Measurements from ENCODE around the gene CREB3L2.
A peak's percentile ranks its signal among the peaks of the same experiment; 100 is the strongest.
"Not testable (repeated sequence)": the region's sequence is repeated elsewhere in the genome, so short reads cannot be mapped to it uniquely, and the experiment has no call there.

The CREB3L2 gene, protein sequence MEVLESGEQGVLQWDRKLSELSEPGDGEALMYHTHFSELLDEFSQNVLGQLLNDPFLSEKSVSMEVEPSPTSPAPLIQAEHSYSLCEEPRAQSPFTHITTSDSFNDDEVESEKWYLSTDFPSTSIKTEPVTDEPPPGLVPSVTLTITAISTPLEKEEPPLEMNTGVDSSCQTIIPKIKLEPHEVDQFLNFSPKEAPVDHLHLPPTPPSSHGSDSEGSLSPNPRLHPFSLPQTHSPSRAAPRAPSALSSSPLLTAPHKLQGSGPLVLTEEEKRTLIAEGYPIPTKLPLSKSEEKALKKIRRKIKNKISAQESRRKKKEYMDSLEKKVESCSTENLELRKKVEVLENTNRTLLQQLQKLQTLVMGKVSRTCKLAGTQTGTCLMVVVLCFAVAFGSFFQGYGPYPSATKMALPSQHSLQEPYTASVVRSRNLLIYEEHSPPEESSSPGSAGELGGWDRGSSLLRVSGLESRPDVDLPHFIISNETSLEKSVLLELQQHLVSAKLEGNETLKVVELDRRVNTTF

DNA sequence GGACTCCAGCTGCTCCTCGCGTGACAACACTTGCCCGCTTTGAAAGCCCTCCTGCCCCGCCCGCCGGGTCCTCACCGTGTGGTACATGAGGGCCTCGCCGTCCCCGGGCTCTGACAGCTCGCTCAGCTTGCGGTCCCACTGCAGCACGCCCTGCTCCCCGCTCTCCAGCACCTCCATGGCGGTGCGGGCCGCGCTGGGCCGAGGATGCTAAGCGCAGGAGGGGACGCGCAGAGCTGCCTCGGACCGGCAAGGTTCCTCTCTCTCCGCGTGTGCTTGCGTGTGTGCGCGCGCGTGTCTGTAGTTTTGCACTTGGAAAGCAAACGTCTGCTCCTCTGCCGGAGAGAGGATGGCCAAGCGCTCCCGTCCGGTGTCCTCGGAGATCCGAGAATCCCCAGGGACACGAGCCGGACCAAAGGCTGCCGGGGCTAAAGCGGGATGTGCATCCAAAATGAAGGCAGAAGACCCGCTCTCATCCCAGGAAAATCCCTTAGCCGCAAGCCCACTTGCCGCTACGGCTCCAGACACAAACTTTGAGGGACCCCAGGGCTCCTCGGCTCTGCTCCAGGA is at the start of gene CREB3L2:
CREB3L2 (minus strand) TSS at position 558 of the 567 bp plus-strand sequence; CDS start at position 177, 381 bp downstream.
- peak; percentile 44 for DNase-seq

DNA sequence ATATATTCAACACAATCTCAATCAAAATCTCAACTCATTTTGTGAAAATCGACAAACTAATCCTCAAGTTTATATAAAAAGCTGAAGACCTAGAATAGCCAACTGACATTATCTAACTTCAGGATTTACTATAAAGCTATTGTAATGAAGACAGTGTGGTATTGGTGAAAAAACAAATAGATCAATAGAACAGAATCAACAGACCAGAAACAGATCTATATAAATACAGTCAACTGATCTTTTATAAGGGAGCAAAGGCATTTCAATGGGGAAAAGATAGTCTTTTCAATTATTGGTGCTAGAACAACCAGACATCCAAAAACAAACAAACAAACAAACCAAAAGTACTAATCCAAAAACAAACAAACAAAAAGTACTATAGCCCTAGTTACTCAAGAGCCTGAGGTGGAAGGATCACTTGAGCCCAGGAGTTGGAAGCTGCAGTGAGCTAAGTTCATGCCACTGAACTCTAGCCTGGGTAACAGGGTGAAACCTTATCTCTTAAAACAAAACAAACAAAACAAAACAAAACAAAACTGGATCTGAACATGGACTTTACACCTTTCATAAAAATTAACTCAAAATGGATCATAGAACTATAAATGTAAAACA is 47.7 kb upstream of the CREB3L2 start:
- no peak for DNase-seq

DNA sequence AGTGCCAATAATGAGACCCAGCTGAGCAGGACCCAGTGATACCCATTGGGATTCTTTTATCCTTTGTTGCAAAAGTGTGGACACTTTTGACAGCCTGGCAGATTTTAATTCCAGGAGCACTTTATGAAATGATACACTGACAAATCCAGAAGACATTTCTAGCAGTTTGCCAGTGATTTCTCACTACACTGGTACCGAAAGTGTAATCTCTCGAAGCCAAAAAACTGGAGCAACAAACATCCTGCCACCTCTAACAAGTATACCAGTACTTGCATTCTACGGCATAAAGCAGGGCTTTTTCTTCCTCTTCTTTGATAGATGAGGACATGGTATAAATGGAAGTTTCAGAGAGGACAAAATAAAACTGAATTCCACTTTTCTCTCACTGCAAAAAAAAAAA is 46.0 kb upstream of the CREB3L2 start:
- no peak for DNase-seq

DNA sequence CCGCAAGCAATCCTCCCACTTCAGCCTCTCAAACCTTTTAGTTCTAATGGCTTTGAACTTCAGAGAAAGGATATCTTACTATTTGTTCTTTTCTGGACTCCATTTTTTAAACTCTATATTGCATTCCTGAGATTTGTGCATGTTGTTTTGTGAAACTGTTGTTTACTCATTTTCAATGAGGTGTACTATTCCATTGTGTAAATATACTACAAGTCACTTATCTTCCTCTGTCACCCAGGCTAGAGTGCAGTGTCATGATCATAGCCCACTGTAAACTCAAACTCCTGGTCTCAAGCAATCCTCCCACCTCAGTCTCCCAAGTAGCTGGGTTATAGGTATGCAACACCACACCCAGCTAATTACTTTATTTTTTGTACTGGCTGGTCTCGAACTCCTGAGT is 43.0 kb upstream of the CREB3L2 start:
- no peak for DNase-seq

DNA sequence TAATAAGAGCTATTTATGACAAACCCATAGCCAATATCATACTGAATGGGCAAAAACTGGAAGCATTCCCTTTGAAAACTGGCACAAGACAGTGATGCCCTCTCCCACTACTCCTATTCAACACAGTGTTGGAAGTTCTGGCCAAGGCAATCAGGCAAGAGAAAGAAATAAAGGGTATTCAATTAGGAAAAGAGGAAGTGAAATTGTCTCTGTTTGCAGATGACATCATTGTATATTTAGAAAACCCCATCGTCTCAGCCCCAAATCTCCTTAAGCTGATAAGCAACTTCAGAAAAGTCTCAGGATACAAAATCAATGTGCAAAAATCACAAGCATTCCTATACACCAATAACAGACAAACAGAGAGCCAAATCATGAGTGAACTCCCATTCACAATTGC is 38.2 kb upstream of the CREB3L2 start:
- DNase-seq: not testable (repeated sequence)

DNA sequence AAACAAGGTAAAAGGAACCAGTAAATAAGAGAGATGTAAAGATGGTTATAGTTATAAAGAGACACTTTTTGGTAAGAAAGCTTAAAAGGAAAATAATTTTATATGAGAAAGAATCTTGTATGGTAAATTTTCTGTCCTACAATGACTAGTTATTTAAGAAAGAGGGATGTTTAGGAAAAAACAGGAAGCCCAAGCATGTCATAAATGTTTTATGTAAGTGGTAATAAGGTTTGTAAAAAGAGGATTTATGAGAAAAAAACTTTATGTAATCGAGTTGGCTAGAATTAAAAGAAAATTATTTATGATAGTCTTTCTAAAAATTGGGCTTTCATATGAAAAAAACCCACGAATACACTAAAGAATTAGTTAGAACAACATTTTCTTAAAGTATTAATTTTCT is 34.2 kb upstream of the CREB3L2 start:
- DNase-seq: no peak

DNA sequence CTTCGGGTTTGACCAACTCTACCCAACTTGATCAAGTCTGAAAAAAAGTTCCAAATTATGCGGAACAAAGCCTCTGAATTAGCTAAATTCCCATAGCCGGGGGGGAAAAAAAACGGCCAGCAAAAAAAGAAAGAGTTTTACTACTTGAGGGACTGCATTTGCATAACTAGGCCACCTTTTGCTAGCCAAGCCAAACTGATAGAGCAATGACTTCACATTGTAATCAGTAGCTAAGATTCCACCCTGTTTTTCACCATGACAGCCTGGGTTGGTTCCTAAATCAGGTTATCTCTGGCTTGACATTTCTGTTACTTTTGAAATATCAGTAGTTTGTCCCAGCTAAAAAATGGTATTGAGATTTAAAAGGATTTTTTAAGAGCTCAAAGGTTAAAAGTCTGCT is 31.4 kb upstream of the CREB3L2 start:
- no peak for DNase-seq

DNA sequence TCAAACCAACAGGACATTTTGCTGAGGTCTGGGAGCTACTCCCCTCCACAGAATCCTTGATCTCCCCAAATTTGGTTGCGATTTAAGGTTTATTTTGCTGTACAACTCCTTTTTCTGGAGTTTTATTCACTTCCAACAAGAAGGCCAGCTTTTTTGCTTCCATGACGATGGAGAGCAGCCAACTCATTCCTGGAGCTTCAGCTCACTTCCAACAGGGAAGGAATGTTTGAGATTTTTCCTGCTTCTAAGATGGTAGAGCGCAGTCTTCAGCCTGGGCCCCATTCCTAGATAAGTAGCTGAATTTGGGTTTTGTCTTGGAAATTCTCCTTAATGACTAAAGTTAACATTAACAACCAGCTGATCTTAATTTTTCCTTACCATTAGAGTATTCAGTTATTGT is 30.9 kb upstream of the CREB3L2 start:
- no peak for DNase-seq

DNA sequence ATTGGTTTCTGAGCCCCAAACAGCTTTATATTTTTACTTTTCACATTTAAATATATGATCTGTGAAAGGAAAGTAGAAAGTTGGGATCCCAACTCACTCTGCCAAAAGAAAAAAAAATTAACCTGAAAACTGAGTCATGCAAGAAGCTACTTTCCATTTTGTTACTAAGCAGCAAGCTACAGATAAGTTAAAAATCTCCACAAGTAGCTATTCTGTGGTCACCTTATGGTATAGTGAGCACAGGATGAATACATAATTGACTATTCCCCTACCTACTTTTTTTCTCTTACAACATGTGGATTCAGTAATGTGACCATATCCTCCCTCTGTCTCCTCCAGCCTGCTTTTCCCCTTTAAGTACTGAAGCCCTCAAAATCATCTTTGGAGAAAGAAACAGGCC is 30.3 kb upstream of the CREB3L2 start:
- DNase-seq: no peak

DNA sequence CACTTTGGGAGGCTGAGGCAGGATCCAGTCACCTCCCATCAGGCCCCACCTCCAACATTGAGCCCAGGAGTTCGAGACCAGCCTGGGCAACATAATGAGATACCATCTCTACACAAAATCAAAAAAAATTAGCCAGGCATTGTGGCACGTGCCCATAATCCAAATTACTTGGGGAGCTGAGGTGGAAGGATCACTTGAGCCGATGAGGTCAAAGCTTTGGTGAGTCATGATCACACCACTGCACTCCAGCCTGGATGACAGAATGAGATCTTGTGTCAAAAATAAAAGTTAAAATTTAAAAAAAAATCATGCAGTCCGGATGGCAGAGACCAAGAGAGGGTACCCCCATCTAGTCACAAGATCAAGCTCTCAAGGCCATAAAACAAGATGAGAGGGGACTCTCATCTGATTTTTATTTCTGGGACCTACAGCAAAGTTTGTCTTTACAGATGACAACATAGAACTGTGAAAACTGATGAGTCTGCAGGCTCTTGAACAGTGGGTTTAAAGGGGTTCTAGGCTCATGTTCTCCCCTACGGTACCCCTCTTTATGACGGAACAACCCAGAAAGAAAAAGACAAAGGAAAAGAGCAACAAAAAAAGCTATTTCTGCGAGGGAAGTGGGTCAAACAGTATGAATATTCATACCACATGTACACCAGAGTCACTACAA is 28.9 kb upstream of the CREB3L2 start:
- no peak for DNase-seq

DNA sequence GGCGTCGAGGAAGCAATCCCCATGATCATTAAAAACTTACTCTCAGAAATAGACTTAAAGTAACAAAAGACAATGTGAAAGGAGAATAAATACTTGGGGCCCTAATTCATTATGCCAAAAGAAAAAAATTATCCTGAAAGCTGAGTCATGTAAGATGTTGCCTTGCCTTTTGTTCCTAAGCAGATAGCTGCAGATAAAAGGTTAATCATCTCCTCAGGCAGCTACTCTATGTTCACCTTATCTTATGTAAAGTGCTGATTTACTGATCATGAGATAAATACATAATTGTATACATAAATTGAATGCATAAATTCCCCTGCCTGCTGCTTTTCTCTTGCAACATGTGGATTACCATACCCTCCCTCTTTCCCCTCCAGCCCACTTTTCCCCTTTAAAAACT is 28.1 kb upstream of the CREB3L2 start:
- no peak for DNase-seq

DNA sequence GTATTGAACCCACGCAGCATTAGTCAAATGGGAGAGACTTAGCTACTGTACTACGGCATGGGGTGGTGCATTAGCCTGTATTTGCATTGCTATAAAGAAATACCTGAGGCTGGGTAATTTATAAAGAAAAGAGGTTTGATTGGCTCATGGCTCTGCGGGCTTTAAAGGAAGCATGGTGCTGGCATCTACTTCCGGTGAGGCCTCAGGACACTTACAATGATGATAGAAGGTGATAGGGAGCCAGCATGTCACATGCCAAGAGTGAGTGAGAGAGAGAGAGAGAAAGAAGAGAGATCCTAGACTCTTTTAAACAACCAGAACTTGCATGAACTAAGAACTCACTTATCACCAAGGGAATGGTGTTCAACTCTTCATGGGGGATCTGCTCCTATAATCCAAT is 27.2 kb upstream of the CREB3L2 start:
- DNase-seq: no peak

DNA sequence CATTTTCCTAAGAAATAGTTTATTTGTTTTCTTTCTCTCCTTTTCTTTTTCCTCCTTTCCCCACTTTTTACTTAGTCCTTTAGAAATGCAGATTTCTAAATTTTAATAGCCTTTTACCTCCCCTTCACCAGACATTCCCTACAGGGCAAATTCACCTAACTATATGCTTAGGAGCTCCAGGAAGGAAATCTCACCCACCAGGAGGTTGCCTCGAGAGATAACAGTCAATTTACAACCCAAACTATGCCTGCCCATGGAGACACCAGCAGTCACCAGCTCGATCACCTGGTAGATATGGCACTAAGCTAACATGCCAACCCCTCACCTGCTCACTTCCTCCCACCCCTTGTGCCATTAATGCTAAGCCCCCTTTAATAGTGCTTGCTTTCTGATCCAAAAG is 25.2 kb upstream of the CREB3L2 start:
- DNase-seq: no peak

DNA sequence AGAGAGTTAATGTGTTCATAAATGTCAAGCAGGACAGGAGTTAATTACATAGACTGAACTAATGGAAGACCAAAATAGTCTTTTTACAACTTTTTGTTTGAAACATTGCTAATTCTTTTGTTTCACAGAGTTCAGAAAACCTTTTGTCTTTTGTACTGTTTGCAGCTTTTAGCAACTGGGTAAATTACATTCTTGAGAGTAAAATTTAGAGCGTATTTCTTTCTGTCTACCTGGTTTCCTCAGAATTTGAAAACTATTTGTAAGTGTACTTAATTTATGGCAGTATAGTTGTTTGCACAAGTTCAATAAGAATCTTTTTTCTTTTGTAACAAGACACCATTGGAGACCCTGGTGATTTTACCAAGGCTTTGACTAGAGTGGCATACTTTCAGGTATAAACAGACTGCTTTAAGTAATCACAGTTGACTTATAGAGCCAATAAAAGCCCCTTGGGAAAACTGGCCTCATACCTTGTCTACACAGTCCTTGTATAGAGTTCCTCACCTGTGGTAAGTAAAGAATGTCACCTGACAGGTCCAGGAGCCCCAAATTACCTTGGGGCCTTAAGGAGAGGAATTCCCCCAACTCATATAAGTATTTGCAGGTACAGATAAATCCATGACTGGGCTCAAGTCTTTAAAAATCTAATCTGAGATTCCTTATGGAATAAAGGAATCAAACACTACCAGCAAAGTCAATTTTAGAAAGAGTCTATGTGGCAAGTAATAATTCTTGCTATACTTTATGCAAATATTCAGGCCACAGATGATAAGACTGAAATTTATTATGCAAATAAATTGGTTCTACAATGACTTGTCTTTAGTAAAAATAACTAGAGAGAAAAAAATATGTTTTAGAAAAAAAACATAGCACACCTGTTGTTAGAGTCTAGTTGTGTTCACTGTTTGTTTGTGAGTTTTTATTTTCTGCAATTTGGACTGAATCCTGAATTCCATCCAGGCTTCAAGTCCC is 23.6 kb upstream of the CREB3L2 start:
- DNase-seq: no peak

DNA sequence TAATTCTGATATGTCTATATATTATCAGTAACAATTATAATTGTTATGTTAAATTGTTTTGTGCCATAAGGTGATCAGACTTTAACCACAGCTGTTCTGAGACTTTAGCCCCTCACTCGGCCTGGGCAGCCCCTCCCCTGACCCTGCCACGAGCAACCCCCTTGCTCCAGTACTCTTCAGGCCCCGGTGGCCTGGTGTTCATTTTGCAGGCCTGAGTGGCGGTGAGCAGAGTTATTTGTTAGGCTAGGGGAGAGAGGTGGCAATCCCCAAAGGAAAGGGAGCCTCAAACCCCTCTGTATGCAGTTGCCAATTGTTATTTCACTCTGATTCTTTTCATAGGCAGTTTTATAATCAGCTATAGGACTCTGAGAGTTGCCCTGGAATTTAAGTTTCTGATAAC is 22.9 kb upstream of the CREB3L2 start:
- no peak for DNase-seq

DNA sequence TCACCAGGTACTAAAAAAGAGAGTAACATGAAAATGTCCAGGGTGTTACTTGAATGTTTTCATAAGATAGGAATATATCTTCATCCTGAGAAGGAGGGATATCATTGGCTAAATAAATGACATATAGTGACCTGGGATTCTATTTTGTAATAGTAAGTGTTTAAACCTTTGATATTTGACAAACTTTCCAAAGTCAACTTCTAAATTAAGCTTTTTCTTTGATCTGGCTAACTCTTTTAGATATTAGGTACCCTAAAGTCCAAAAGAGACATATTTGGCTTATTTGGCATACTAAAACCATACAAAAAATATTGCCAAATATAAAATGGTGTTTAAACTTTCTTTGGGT is 22.4 kb upstream of the CREB3L2 start:
- no peak for DNase-seq

DNA sequence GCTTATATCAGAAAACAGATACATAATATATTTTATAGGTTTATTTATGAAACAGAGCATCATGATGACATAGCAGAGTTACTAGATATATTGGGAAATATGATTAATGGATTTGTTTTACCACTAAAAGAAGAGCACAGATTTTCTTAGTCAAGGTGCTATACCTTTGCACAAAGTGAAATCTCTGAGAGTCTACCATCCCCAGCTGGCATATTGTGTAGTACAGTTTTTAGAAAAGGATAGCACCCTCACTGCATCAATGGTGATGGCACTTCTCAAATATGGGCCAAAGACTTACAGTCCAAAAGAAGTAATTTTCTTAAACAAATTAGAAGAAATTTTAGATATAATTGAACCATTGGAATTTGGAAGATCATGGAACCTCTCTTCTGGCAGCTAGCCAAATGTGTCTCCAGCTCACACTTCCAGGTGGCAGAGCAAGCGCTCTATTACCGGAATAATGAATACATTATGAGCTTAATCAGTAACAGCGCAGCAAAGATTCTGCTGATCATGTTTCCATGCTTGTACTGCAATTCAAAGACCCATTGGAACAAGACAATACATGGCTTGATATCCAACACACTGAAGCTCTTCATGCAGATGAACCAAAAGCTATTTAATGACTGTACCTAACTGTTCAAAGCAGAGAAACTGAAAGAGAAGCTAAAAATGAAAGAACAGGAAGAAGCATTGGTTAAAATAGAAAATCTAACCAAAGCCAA is 21.9 kb upstream of the CREB3L2 start:
- DNase-seq: no peak

DNA sequence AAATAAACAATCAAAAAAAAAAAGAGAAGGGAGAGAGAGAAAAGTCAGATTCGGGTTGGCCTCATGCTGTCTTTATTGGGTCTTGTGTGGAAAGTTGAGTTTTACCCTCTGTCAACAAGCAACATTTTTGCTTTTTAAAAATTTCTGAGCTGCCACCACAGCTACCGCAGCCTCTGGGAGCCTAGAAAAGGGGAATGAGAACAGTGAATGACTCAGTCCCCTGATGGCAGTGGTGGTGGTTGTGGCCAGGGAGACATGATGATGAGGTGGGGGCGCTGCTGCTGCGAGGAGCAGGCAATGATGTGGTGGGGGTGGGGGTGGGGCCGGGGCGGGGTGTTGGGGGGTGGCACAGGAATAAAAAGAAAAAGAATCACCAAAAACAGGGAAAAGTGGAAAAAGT is 20.0 kb upstream of the CREB3L2 start:
- no peak for DNase-seq

DNA sequence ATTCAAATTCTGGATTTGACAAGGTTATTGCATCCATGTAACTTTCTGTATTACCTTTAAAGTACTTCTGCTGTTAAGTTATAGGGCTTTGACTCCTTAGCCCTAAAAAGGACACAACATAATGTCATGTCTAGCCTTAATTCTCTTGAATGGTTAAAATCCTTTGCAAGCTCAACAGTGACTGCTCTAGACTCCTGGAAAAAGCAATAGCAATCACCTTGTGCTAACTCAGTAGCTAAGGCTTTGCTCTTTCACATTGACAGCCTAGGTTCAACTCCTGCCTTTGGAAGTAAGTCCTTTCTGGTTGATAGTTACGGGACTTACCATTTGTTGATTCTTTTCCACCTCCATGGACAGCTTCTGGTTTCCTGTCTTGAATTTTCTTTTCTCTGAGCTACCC is 16.1 kb upstream of the CREB3L2 start:
- DNase-seq: no peak

DNA sequence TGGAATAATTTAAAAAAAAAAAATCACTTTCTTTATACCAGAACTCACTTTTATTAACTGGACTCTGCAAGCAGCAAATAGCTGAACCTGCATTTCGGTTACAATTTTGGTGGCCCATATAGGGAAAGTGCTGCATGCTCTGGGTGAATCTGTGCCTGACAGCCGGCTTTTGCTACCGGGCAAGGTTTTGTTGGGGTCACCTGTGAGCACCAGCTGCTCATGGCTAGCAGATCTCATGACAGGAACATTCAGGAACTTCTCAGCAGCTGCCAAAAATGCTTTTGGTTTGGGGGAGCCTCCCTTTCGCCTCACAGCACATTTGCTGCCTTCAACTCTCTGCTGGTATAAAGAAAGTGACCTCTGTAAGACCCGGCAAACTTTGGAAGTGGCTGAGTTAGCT is 13.2 kb upstream of the CREB3L2 start:
- no peak for DNase-seq

DNA sequence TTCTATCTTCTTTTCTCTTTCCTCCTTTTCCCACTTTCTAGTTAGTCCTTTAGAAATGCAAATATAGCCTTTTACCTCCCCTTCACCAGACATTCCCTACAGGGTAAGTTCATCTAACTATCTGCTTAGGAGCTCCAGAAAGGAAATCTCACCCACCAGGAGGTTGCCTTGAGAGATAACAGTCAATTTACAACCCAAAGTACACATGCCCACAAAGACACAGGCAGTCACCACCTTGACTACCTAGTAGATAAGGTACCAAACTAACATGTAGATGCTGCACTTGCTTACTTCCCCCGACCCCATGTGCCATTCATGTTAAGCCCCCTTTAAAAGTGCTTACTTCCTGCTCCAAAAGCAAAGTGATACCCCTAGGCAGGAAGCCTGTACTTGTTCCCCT is 12.8 kb upstream of the CREB3L2 start:
- no peak for DNase-seq

DNA sequence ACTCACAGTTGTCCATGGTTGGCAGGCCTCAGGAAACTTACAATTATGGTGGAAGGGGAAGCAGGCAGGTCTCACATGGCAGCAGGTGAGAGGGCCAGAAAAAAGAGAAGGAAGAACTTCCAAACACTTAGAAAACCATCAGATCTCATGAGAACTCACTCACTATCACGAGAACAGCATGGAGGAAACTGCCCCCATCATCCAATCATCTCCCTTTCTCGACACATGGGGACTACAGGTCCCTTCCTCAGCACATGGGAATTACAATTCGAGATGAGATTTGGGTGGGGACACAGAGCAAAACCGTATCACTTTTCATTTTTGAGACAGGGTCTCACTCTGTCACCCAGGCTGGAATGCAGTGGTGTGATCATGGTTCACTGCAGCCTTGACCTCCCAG is 12.3 kb upstream of the CREB3L2 start:
- not testable (repeated sequence) for DNase-seq
